Prostate gland (tissue), 2 donors: ENCODE measurements around the gene FAAH. TPM values are rescaled to one million over a fixed set of nuclear protein-coding genes. Genes with fewer than 3 reads are reported as not detected.
A peak's percentile ranks its signal among the peaks of the same experiment; 100 is the strongest.

Source experiments
- DNase-seq: peaks from one replicate; pipeline ENCODE4 v3.0.0-alpha.2; 2019; ENCODE audit warnings: low spot score
- H3K27ac ChIP-seq, 2 donors: fragments of 200-600 bp; sonication (generic); 2 replicates each; pipeline ENCODE4 v1.5.1; 2017 to 2019
- H3K27me3 ChIP-seq: fragments of 200-600 bp; sonication (generic); replicated peaks from 2 replicates; pipeline ENCODE4 v1.5.1; 2019; ENCODE audit not compliant: insufficient read depth
- H3K36me3 ChIP-seq, 2 donors: fragments of 200-600 bp; sonication (generic); 1 replicate in 1 of 2; 2 replicates in 1 of 2; pipeline versions ENCODE4 v1.5.1 to v1.8.1; 2017 to 2019
- H3K4me1 ChIP-seq: fragments of 200-600 bp; sonication (generic); replicated peaks from 2 replicates; pipeline ENCODE4 v1.5.1; 2019
- H3K4me3 ChIP-seq, 2 donors: fragments of 200-600 bp; sonication (generic); 2 replicates each; pipeline ENCODE4 v1.5.1; 2017 to 2019
- H3K9me3 ChIP-seq: fragments of 200-600 bp; sonication (generic); 2 replicates; pipeline ENCODE4 v1.5.1; 2017
- CTCF ChIP-seq, 4 experiments: fragments of 200-600 bp in 2 of 4; fragments of 450-650 bp in 2 of 4; sonication (generic) in 2 of 4; IDR thresholded peaks; 1 replicate in 3 of 4; 2 replicates in 1 of 4; pipeline ENCODE4 v1.5.1; 2016 to 2019; ENCODE audit warnings: antibody characterized with exemption in 4 of 4, mild to moderate bottlenecking in 2 of 4, moderate library complexity in 2 of 4
- POLR2A ChIP-seq: fragments of 450-650 bp; IDR thresholded peaks from one replicate; pipeline ENCODE4 v1.6.1; 2016; ENCODE audit warnings: antibody characterized with exemption, mild to moderate bottlenecking
- POLR2AphosphoS5 ChIP-seq: sonication (generic); formaldehyde crosslinking; IDR thresholded peaks from one replicate; pipeline ENCODE4 v1.6.1; 2017; ENCODE audit warnings: antibody characterized with exemption
- WGBS: methylation state at CpG from one replicate; pipeline ENCODE4 v1.1.5; 2018; 5-methylcytosine and 5-hydroxymethylcytosine counted together
- intact Hi-C: fragments of 100-400 bp; cut with DNase I; formaldehyde crosslinking; loops from one replicate; pipeline ENCODE4 v1.14.2; 2022
- total RNA-seq, 2 donors: library from RNA; depleted of rRNA; stranded (reverse); fragments of >200 nt; gene quantifications; one replicate each; pipeline ENCODE4 v1.1.0, GENCODE V29; 2016

The FAAH gene
- total RNA-seq, 2 donors from 2014 or later: 122 to 264 TPM

- DNase-seq: no peak
- TF ChIP-seq POLR2A (no peak), POLR2AphosphoS5 (no peak), CTCF (IDR thresholded peaks at IDR 0.05) (no peak)
- Histone ChIP-seq H3K36me3 (no peaks in the 10 kb centered on the region), H3K27ac (no peak overlapping the region), H3K27me3 (no peaks in the 10 kb centered on the region), H3K4me3 (no peak overlapping the region), H3K9me3 (no peaks in the 10 kb centered on the region), H3K4me1 (no peaks in the 10 kb centered on the region)
- intact Hi-C loops: no loop called here
Observed at GRCh38 chr1:46380508-46380907, 13.6 kb upstream of the FAAH start.

GRCh38 chr1:46393510-46393909 is 607 bp upstream of the FAAH start:
- H3K27ac ChIP-seq: no peak overlapping the region
- no peaks in the 10 kb centered on the region for H3K9me3 ChIP-seq
- H3K4me3 ChIP-seq: no peak overlapping the region
- no peaks in the 10 kb centered on the region for H3K27me3 ChIP-seq
- no peak for TF ChIP-seq CTCF (IDR thresholded peaks at IDR 0.05)
- no peak for TF ChIP-seq POLR2A
- TF ChIP-seq POLR2AphosphoS5: no peak
- H3K36me3 ChIP-seq: no peaks in the 10 kb centered on the region
- intact Hi-C loops: no loop called here
- WGBS: 83% methylated on average over 12 of the region's 12 CpGs
- no peak for DNase-seq
- H3K4me1 ChIP-seq: peaks cover 9% of the 10 kb centered on the region

- Histone ChIP-seq H3K9me3 (no peaks in the 10 kb centered on the region), H3K27me3 (no peaks in the 10 kb centered on the region), H3K36me3 (no peaks in the 10 kb centered on the region), H3K4me1 (peaks cover 17% of the 10 kb centered on the region), H3K27ac (peak overlapping the region; percentile 70 to 76), H3K4me3 (peak overlapping the region; percentile 47 to 54)
- intact Hi-C loops: no loop called here
- WGBS: 15% methylated on average over 17 of the region's 17 CpGs
- TF ChIP-seq POLR2A (no peak), POLR2AphosphoS5 (peak; percentile 52)
- peak; percentile 68 for DNase-seq
Observed at GRCh38 chr1:46394872-46395465, 852 bp downstream of the FAAH start.

- no peaks in the 10 kb centered on the region for H3K27me3 ChIP-seq
- H3K9me3 ChIP-seq: no peaks in the 10 kb centered on the region
- intact Hi-C loops: no loop called here
- peaks cover 23% of the 10 kb centered on the region for H3K4me1 ChIP-seq
- DNase-seq: peak; percentile 81
- WGBS: 30% methylated on average over 10 of the region's 10 CpGs
- H3K4me3 ChIP-seq: peak overlapping the region in 1 of 2 donors; percentile 54
- H3K36me3 ChIP-seq: no peaks in the 10 kb centered on the region
- TF ChIP-seq POLR2AphosphoS5 (peak; percentile 90), POLR2A (no peak), CTCF (IDR thresholded peaks at IDR 0.05) (no peak)
- H3K27ac ChIP-seq: peak overlapping the region; percentile 70 to 76
Observed at GRCh38 chr1:46396441-46397398, 2.6 kb downstream of the FAAH start.

GRCh38 chr1:46399307-46399706 is 5.2 kb downstream of the FAAH start:
- Histone ChIP-seq H3K36me3 (no peaks in the 10 kb centered on the region), H3K9me3 (no peaks in the 10 kb centered on the region), H3K4me1 (peaks cover 28% of the 10 kb centered on the region), H3K27me3 (no peaks in the 10 kb centered on the region), H3K27ac (peak overlapping the region in 1 of 2 donors; percentile 29), H3K4me3 (no peak overlapping the region)
- no peak for DNase-seq
- WGBS: 83% methylated on average over 9 of the region's 9 CpGs
- no peak for TF ChIP-seq CTCF (IDR thresholded peaks at IDR 0.05)
- no peak for TF ChIP-seq POLR2A
- no peak for TF ChIP-seq POLR2AphosphoS5
- intact Hi-C loops: no loop called here
